ENCODE measurements around the gene PRKAR1B.
"Not testable (repeated sequence)": the region's sequence is repeated elsewhere in the genome, so short reads cannot be mapped to it uniquely, and the experiment has no call there.

The PRKAR1B gene

GRCh38 chr7:637826-638225 is 89.3 kb downstream of the PRKAR1B start:
- Histone ChIP-seq H3K36me3 (ENCODE audit: control insufficient read depth, insufficient read depth, low read length) (peaks cover 2% of the 10 kb centered on the region; the same call in 1 of the 2 replicates), H3K27me3 (replicated peaks; ENCODE audit: control insufficient read depth, insufficient read depth, low read length) (no peaks in the 10 kb centered on the region), H3K4me3 (replicated peaks; ENCODE audit: low read depth, low read length) (no peak overlapping the region)
- DNase-seq (ENCODE audit: extremely low read depth, insufficient read length): no peak
- TF ChIP-seq CTCF (IDR thresholded peaks at IDR 0.05; ENCODE audit: insufficient read depth, low read length, poor library complexity, severe bottlenecking): no peak

- Histone ChIP-seq H3K27me3 (replicated peaks; ENCODE audit: control insufficient read depth, insufficient read depth, low read length) (no peaks in the 10 kb centered on the region), H3K36me3 (ENCODE audit: control insufficient read depth, insufficient read depth, low read length) (peaks cover 2% of the 10 kb centered on the region), H3K4me3 (replicated peaks; ENCODE audit: low read depth, low read length) (no peak overlapping the region)
- TF ChIP-seq CTCF (IDR thresholded peaks at IDR 0.05; ENCODE audit: insufficient read depth, low read length, poor library complexity, severe bottlenecking): peak; percentile 6
- no peak for DNase-seq (ENCODE audit: extremely low read depth, insufficient read length)
Observed at GRCh38 chr7:636396-636795, 90.7 kb downstream of the PRKAR1B start.

- not testable (repeated sequence) for H3K27me3 ChIP-seq (replicated peaks; ENCODE audit: control insufficient read depth, insufficient read depth, low read length); DNase-seq (ENCODE audit: extremely low read depth, insufficient read length); H3K4me3 ChIP-seq (replicated peaks; ENCODE audit: low read depth, low read length); H3K36me3 ChIP-seq (ENCODE audit: control insufficient read depth, insufficient read depth, low read length)
Observed at GRCh38 chr7:635687-636382, 91.2 kb downstream of the PRKAR1B start.

GRCh38 chr7:635227-635626 is 91.9 kb downstream of the PRKAR1B start:
- Histone ChIP-seq H3K27me3 (replicated peaks; ENCODE audit: control insufficient read depth, insufficient read depth, low read length) (no peaks in the 10 kb centered on the region), H3K4me3 (replicated peaks; ENCODE audit: low read depth, low read length) (no peak overlapping the region)

GRCh38 chr7:633381-634018 is 93.6 kb downstream of the PRKAR1B start:
- H3K36me3 ChIP-seq (ENCODE audit: control insufficient read depth, insufficient read depth, low read length): peaks cover 2% of the 10 kb centered on the region
- no peak overlapping the region for H3K4me3 ChIP-seq (replicated peaks; ENCODE audit: low read depth, low read length)
- TF ChIP-seq CTCF (IDR thresholded peaks at IDR 0.05; ENCODE audit: insufficient read depth, low read length, poor library complexity, severe bottlenecking): no peak
- no peaks in the 10 kb centered on the region for H3K27me3 ChIP-seq (replicated peaks; ENCODE audit: control insufficient read depth, insufficient read depth, low read length)
- DNase-seq (ENCODE audit: extremely low read depth, insufficient read length): no peak

More at GRCh38 chr7:635227-635626, 91.9 kb downstream of the PRKAR1B start:
- peaks cover 2% of the 10 kb centered on the region for H3K36me3 ChIP-seq (ENCODE audit: control insufficient read depth, insufficient read depth, low read length)
- no peak for DNase-seq (ENCODE audit: extremely low read depth, insufficient read length)
- no peak for TF ChIP-seq CTCF (IDR thresholded peaks at IDR 0.05; ENCODE audit: insufficient read depth, low read length, poor library complexity, severe bottlenecking)

- H3K27me3 ChIP-seq (replicated peaks; ENCODE audit: control insufficient read depth, insufficient read depth, low read length): no peaks in the 10 kb centered on the region
- TF ChIP-seq CTCF (IDR thresholded peaks at IDR 0.05; ENCODE audit: insufficient read depth, low read length, poor library complexity, severe bottlenecking): no peak
- H3K36me3 ChIP-seq (ENCODE audit: control insufficient read depth, insufficient read depth, low read length): peaks cover 2% of the 10 kb centered on the region
- no peak overlapping the region for H3K4me3 ChIP-seq (replicated peaks; ENCODE audit: low read depth, low read length)
- DNase-seq (ENCODE audit: extremely low read depth, insufficient read length): no peak
Observed at GRCh38 chr7:632831-633210, 94.3 kb downstream of the PRKAR1B start.
